Brain pericyte (primary cell): Measurements from ENCODE around the gene KRT2.

Experiments used
- DNase-seq: peaks from one replicate; pipeline ENCODE4 v3.0.0-alpha.2; 2012; ENCODE audit warnings: low read depth, low spot score

The KRT2 gene

GRCh38 chr12:52666471-52666870 lies 14.5 kb upstream of the KRT2 start:
- DNase-seq: no peak

GRCh38 chr12:52663420-52663819 lies 11.4 kb upstream of the KRT2 start:
- no peak for DNase-seq

DNA sequence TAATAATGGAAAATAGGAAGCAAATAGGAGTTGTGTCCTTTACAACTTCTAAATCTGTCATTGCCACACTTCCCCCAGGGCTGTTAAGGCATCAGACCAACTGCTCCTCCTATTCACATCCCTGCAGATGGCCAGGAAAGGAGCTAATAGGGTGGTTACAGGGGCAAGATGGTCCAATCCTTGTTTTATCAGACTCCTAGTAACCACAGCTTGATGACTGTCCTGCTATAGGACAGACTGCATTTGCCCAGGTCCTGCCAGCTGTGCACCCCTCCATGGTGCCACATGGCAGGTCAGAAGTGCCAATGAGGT lies 10.9 kb upstream of the KRT2 start:
- no peak for DNase-seq

- no peak for DNase-seq
Measured at GRCh38 chr12:52662093-52662917, 10.3 kb upstream of the KRT2 start.

DNA sequence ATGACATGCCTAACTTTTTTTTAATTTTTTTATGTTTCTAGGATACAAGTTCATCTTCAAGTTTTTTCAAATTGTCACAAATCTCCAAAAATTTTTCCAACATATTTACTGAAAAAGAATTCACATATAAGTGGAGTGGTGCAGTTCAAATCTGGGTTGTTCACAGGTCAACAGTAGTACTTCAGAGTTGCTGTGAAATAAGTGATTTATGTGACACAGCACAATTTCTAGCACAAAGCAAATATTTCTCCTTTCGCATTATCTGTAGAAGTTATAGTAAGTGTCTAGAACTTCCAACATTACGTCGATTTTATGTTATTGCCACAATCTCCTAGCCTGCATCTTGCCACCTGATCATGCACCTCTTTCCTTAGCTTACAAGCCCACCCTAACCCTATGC lies 9.7 kb upstream of the KRT2 start:
- DNase-seq: no peak

DNA sequence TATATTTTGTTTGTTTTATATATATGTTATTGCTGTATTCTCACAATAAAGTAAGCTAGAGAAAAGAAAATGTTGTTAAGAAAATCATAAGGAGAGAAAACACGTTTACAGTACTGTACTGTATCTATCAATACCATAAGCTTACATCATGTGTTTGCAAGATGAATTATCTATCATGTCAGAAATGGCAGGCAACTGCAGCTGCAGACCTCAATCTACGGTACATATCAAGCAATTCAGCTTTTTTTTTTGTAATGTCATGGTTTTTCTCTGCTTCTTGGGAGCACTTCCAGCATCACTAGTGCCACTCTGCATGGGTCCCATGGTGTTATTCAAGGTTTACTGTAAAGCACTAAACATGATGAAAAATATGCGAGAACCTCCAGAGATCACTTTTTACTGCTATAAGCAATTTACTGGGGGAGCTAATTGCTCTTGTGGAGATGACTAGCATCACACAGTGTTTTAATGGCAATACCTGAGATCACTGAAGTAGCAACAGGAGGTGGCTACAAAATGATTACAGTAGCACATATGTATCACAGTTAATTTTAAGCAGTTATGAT lies 9.0 kb upstream of the KRT2 start:
- no peak for DNase-seq

GRCh38 chr12:52659951-52660350 lies 7.9 kb upstream of the KRT2 start:
- no peak for DNase-seq

DNA sequence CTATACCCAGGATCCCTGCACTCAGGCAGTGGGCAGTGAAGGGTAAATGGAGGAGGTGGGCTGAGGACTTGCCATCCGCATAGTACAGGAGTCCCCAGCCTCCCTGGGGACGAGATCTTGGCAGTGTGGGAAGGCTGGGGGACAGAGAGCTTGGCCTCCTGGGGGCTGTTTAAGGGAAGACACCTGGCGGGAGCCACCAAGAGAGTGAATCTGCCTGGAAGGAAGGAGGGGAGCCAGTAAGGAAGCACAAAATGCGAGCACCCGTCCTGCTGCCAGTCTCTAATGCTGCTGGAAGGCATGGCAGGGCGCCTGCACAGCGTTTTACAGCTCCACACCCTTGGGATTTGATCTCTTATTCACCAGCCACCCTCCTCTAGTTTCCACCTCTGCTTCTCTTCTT lies 7.4 kb upstream of the KRT2 start:
- DNase-seq: no peak

DNA sequence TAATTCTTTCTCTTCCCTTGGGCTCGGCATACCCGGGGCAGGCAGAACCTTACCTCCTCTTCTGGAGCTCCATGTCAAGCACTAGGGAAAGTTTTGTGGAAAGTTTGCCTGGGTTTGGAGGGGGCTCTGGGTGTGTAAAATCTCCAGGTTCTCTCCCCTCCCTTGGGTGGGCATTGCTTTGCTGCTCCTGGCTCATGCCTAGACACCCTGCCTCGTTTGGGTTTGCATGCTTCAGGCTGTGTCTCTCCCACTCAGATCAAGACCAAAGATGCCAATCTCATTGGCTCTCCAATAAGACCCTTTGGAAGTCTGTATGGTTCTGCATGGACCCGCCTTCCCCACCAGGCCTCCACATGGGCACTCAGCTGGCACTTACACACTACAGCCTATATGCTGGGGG lies 6.2 kb upstream of the KRT2 start:
- DNase-seq: no peak

- DNase-seq: no peak
Measured at GRCh38 chr12:52657250-52657902, 5.4 kb upstream of the KRT2 start.

GRCh38 chr12:52656616-52657015 lies 4.6 kb upstream of the KRT2 start:
- DNase-seq: no peak

- no peak for DNase-seq
Measured at GRCh38 chr12:52655720-52656124, 3.7 kb upstream of the KRT2 start.

DNA sequence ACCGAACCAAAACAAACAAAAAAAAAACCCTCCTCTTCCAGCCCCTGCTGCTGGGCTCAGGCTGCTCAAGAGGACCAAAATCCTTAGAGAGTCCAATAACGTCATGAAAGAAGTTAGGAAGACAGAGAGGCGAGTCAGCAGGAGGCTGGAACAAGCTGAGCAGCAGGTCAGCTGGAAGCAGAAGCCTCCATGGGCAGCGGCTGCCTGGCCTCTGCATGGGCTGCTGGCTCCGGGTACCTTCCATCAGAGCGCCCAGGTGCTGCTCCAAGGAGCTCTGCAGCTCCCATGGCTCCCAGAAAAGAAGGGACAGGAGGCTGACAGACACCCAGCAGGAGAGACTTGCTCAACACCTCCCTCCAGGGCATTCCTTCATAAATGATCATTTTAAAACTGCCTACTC lies 3.2 kb upstream of the KRT2 start:
- DNase-seq: no peak

GRCh38 chr12:52650520-52651081 lies 1.4 kb downstream of the KRT2 start:
- DNase-seq: no peak

- no peak for DNase-seq
Measured at GRCh38 chr12:52649066-52649465, 2.9 kb downstream of the KRT2 start.

DNA sequence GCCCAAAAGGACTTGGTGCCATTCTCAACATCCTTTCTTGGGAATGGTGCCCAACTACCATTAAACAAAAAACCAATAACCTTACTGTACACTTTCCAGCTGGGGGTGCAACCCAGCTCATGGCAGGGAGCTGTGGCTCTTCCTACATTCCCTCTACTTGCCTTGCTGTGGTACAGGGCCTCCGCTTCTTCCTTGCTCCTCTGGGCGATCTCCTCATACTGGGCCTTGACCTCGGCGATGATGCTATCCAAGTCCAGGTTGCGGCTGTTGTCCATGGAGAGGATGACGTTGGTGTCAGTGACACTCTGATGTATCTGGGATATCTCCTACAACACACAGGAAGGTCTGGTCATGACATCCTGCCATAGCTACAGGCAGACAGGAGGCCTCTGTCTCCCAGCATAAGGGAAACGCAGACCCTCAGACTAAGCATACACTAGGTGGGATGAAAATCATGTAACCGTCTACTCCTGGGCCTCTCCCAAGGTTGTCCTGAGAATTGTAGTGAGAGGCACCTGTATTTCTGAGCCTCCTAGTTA lies 3.9 kb downstream of the KRT2 start:
- no peak for DNase-seq

- no peak for DNase-seq
Measured at GRCh38 chr12:52647601-52648000, 4.4 kb downstream of the KRT2 start.

GRCh38 chr12:52646613-52647012 lies 5.4 kb downstream of the KRT2 start:
- no peak for DNase-seq

DNA sequence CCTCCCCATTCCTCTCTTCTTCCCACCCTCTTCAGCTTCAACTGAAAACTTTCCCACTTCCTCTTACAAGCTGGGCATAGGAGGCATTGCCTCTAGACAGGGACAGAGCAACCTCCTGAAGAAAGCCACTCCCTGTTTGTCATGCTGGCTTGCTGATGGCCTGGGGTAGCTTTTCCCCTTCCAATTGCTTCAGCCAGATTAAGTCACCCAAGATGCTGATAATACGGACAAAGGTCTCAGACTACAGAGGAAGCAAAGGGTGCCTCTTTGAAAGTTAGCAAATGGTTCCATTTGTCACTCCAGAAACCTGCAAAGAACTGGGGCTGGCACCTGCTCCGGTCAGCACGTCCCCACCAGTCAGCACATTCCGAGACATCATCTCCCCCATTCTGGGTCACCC lies 6.0 kb downstream of the KRT2 start:
- DNase-seq: no peak

DNA sequence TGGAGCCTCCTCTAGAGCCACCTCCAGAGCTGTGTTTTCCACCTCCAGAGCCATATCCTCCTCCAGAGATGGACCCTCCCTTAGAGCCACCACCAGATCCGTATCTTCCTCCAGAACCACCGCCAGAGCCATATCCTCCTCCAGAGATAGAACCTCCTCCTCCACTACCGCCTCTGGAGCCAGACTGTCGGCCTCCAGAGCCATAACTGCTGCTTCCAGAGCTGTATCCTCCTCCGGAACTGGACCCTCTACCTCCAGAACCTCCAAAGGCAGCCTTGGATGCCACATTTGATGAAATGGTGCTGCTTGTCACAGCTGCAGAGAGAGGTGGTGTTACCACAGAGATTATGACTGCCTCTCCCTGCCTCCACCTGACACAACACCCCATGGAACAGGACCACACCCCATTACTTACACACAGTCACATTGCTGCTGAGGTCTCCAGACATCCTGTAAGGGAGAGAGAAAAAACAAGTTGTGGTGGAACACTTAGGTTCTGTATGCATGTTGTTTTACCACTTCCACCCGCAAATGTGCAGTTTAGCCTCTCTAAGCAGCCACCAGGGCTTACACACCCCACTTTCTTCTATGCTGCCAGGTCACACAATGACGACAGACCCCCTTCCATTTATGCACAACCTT lies 6.8 kb downstream of the KRT2 start:
- DNase-seq: no peak

- DNase-seq: no peak
Measured at GRCh38 chr12:52644078-52644415, 8.0 kb downstream of the KRT2 start.
